SK-N-SH (cell line): ENCODE results near the gene DNAJC4. TPM values are rescaled to one million over a fixed set of nuclear protein-coding genes. Genes with fewer than 3 reads are reported as not detected.

ENCODE experiments used
- CTCF ChIA-PET: fragments of 300-600, 350-600 bp; formaldehyde crosslinking; extraction: SDS; loops from one replicate; lab custom pipeline; 2021; lab: Yijun Ruan, JAX
- POLR2A ChIA-PET: fragments of 350-600 bp; sonication (Branson Sonifier 250); formaldehyde crosslinking; extraction: SDS; loops from one replicate; lab custom pipeline; 2020; ENCODE audit warnings: antibody characterized with exemption, inconsistent platforms; lab: Yijun Ruan, JAX
- DNase-seq: peaks from one replicate; pipeline ENCODE4 v3.0.0; 2012
- H2AFZ ChIP-seq: fragments of 200-600 bp; sonication (generic); 2 replicates; pipeline ENCODE4 v1.8.1; 2016; ENCODE audit warnings: antibody characterized with exemption, mild to moderate bottlenecking, low read depth
- H3F3A ChIP-seq: fragments of 200-600 bp; sonication (generic); replicated peaks from 2 replicates; pipeline ENCODE3; 2016; ENCODE audit warnings: antibody characterized with exemption, mild to moderate bottlenecking; ENCODE audit not compliant: insufficient read depth
- H3K27ac ChIP-seq, 2 experiments: fragments of 200-500 bp in 1 of 2; fragments of 200-600 bp in 1 of 2; sonication (Bioruptor generic) in 1 of 2; sonication (generic), shearing (Covaris generic) in 1 of 2; 2 replicates each; pipeline versions ENCODE4 v1.5.1 to v1.6.1; 2014 to 2016; ENCODE audit warnings: low read depth in 2 of 2, inconsistent platforms in 1 of 2, low read length in 1 of 2, mild to moderate bottlenecking in 1 of 2, mixed read lengths in 1 of 2
- H3K27me3 ChIP-seq: fragments of 200-600 bp; sonication (generic), shearing (Covaris generic); 2 replicates; pipeline ENCODE4 v1.6.1; 2016; ENCODE audit warnings: mixed run types; ENCODE audit not compliant: insufficient read depth
- H3K36me3 ChIP-seq, 2 experiments: fragments of 200-500 bp in 1 of 2; fragments of 200-600 bp in 1 of 2; sonication (Bioruptor generic) in 1 of 2; sonication (generic) in 1 of 2; replicated peaks in 1 of 2; 2 replicates each; pipeline versions ENCODE3 to v1.5.1; 2014 to 2016; ENCODE audit warnings: low read length in 1 of 2, mild to moderate bottlenecking in 1 of 2; ENCODE audit not compliant: insufficient read depth in 2 of 2, control insufficient read depth in 1 of 2
- H3K4me1 ChIP-seq, 2 experiments: fragments of 200-500 bp in 1 of 2; fragments of 200-600 bp in 1 of 2; sonication (Bioruptor generic) in 1 of 2; sonication (generic), shearing (Covaris generic) in 1 of 2; 2 replicates each; pipeline versions ENCODE4 v1.5.1 to v1.6.1; 2014 to 2016; ENCODE audit warnings: low read depth in 1 of 2, low read length in 1 of 2, mixed run types in 1 of 2; ENCODE audit not compliant: insufficient read depth in 2 of 2, control insufficient read depth in 1 of 2
- H3K4me2 ChIP-seq: fragments of 200-600 bp; sonication (generic), shearing (Covaris generic); 2 replicates; pipeline ENCODE4 v1.6.1; 2017; ENCODE audit warnings: mixed run types
- H3K4me3 ChIP-seq, 2 experiments: fragments of 200-500 bp in 1 of 2; fragments of 200-600 bp in 1 of 2; sonication (Bioruptor generic) in 1 of 2; sonication (generic), shearing (Covaris generic) in 1 of 2; 2 replicates each; pipeline versions ENCODE4 v1.5.1 to v1.8.1; 2014 to 2016; ENCODE audit warnings: low read depth in 2 of 2, inconsistent platforms in 1 of 2, low read length in 1 of 2, mild to moderate bottlenecking in 1 of 2, mixed read lengths in 1 of 2, moderate library complexity in 1 of 2
- H3K79me2 ChIP-seq: fragments of 200-600 bp; sonication (generic); 2 replicates; pipeline ENCODE4 v1.8.1; 2017; ENCODE audit warnings: mild to moderate bottlenecking; ENCODE audit not compliant: insufficient read depth
- H3K9ac ChIP-seq: fragments of 200-600 bp; sonication (generic); 2 replicates; pipeline ENCODE4 v1.6.1; 2017; ENCODE audit warnings: mixed run types
- H3K9me2 ChIP-seq: fragments of 200-600 bp; sonication (generic); 2 replicates; pipeline ENCODE4 v1.6.1; 2017; ENCODE audit warnings: mixed run types
- H3K9me3 ChIP-seq: fragments of 200-600 bp; sonication (generic); 2 replicates; pipeline ENCODE4 v1.6.1; 2017; ENCODE audit warnings: mixed run types, mild to moderate bottlenecking, moderate library complexity
- H4K20me1 ChIP-seq: fragments of 200-600 bp; sonication (generic); 2 replicates; pipeline ENCODE4 v1.6.1; 2017; ENCODE audit warnings: mild to moderate bottlenecking, mixed run types; ENCODE audit not compliant: insufficient read depth
- EZH2phosphoT487 ChIP-seq: fragments of 200-600 bp; sonication (generic); IDR thresholded peaks from 2 replicates; pipeline ENCODE4 v1.6.1; 2017; ENCODE audit warnings: low read depth, mixed run types, mild to moderate bottlenecking, antibody characterized with exemption, moderate library complexity, borderline replicate concordance
- JUND ChIP-seq: IDR thresholded peaks from 2 replicates; pipeline ENCODE4 v1.4.0; 2012
- MXI1 ChIP-seq: IDR thresholded peaks from 2 replicates; pipeline ENCODE4 v1.6.1; 2012; ENCODE audit warnings: mild to moderate bottlenecking, low read depth, low read length, improper control_type of control experiment
- NFIC ChIP-seq: IDR thresholded peaks from 2 replicates; pipeline ENCODE4 v1.4.0; 2012; ENCODE audit warnings: borderline replicate concordance
- NRF1 ChIP-seq: IDR thresholded peaks from 2 replicates; pipeline ENCODE4 v1.6.1; 2012; ENCODE audit warnings: low read depth, mild to moderate bottlenecking, low read length
- POLR2AphosphoS5 ChIP-seq: IDR thresholded peaks from 2 replicates; pipeline ENCODE4 v1.6.1; 2012; ENCODE audit warnings: low read depth, low read length
- RFX5 ChIP-seq: IDR thresholded peaks from 2 replicates; pipeline ENCODE4 v1.6.1; 2012; ENCODE audit warnings: mild to moderate bottlenecking, improper control_type of control experiment, low read length
- SMC3 ChIP-seq: IDR thresholded peaks from 2 replicates; pipeline ENCODE4 v1.6.1; 2012; ENCODE audit warnings: low read depth, low read length, improper control_type of control experiment
- TAF1 ChIP-seq: IDR thresholded peaks from 2 replicates; pipeline ENCODE4 v1.6.1; 2012; ENCODE audit warnings: low read depth, mild to moderate bottlenecking, low read length, moderate library complexity, borderline replicate concordance
- USF1 ChIP-seq: IDR thresholded peaks from 2 replicates; pipeline ENCODE4 v1.4.0; 2012; ENCODE audit warnings: low read depth, borderline replicate concordance
- YY1 ChIP-seq: IDR thresholded peaks from 2 replicates; pipeline ENCODE4 v1.4.0; 2012; ENCODE audit warnings: low read depth, mild to moderate bottlenecking
- ZBTB33 ChIP-seq: IDR thresholded peaks from 2 replicates; pipeline ENCODE4 v1.4.0; 2012; ENCODE audit warnings: low read depth, borderline replicate concordance
- WGBS: methylation state at CpG from one replicate; pipeline ENCODE4 v1.1.6; 2017; ENCODE audit warnings: low lambda C conversion rate; 5-methylcytosine and 5-hydroxymethylcytosine counted together
- polyA plus RNA-seq, 3 experiments: library from polyadenylated mRNA; depleted of rRNA; stranded (reverse); fragments of >200 nt; gene quantifications; 2 replicates each; pipeline ENCODE4 v1.2.3, GENCODE V29; 2012
- TF ChIP-seq, protein P1 (sequence below): fragments of 150-350 bp; IDR thresholded peaks from 2 replicates; pipeline ENCODE4 v1.6.1; 2016; ENCODE audit warnings: mild to moderate bottlenecking, low read depth, low read length

DNAJC4 gene
- polyA plus RNA-seq, 1 of the 3 experiments (the other 2 are of a cell fraction), result 52.1 TPM

DNA sequence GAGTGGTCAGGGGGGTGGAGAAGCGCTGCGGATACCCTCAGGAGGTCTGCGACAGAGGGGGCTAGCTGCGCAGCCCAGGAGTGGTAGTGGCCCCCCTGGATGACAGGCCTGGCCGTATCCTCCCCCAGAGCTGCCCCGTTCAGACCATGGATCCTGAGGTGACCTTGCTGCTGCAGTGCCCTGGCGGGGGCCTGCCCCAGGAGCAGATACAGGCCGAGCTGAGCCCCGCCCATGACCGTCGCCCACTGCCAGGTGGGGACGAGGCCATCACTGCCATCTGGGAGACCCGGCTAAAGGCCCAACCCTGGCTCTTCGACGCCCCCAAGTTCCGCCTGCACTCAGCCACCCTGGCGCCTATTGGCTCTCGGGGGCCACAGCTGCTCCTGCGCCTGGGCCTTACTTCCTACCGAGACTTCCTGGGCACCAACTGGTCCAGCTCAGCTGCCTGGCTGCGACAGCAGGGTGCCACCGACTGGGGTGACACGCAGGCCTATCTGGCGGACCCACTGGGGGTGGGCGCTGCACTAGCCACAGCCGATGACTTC, 3.8 kb upstream of the DNAJC4 start:
- H3K9ac ChIP-seq, result peak overlapping the region; percentile 75
- peaks cover 0 to 14% of the 10 kb centered on the region in 2 experiments for H3K36me3 ChIP-seq
- peak overlapping the region; percentile 88 to 97 for H3K4me3 ChIP-seq
- no CpG with 5 or more reads among the region's 26 CpGs for WGBS
- no peaks in the 10 kb centered on the region for H3K27me3 ChIP-seq
- TF ChIP-seq MXI1, result 0 out of 2 replicates have a peak, but pooled peaks have one; percentile 4
- TF ChIP-seq NFIC, result no peak
- peak overlapping the region; percentile 78; the same call in 1 of the 2 replicates for H2AFZ ChIP-seq
- H4K20me1 ChIP-seq, result no peaks in the 10 kb centered on the region
- peak overlapping the region; percentile 98 for H3K4me2 ChIP-seq
- peak; percentile 76 for DNase-seq
- no peaks in the 10 kb centered on the region for H3K9me2 ChIP-seq
- peaks cover 10% of the 10 kb centered on the region for H3F3A ChIP-seq
- POLR2A ChIA-PET, result interaction anchor here (0.7 to 1.7 kb wide), 16 partner anchors 9 to 91 kb away, joined by 3 to 6 read pairs (median 4); partner anchors contain the start of genes BAD, FKBP2, PPP1R14B and PRDX5
- H3K4me1 ChIP-seq, result peaks cover 13 to 39% of the 10 kb centered on the region in 2 experiments; a peak in 2 of 4 replicates
- peaks cover 42% of the 10 kb centered on the region for H3K79me2 ChIP-seq
- peak overlapping the region; percentile 44 to 88 for H3K27ac ChIP-seq
- H3K9me3 ChIP-seq, result no peaks in the 10 kb centered on the region
- CTCF ChIA-PET, result interaction anchor here (1.0 to 5.2 kb wide), 7 partner anchors 22 to 78 kb away, joined by 3 to 36 read pairs (median 4); partner anchors contain the start of genes ESRRA, MACROD1 and PLCB3

GRCh38 chr11:64227405-64227956, 2.9 kb upstream of the DNAJC4 start:
- H3K27me3 ChIP-seq, result no peaks in the 10 kb centered on the region
- H3K27ac ChIP-seq, result peak overlapping the region in 1 of 2 experiments; percentile 31; a peak in 1 of 4 replicates
- POLR2A ChIA-PET, result interaction anchor here (1.1 to 1.7 kb wide), 4 partner anchors 19 to 57 kb away, joined by 3 to 5 read pairs (median 4); partner anchors contain the start of genes BAD and PPP1R14B
- H2AFZ ChIP-seq, result no peak overlapping the region
- no peaks in the 10 kb centered on the region for H4K20me1 ChIP-seq
- H3K9me3 ChIP-seq, result no peaks in the 10 kb centered on the region
- peaks cover 42% of the 10 kb centered on the region for H3K79me2 ChIP-seq
- DNase-seq, result no peak
- peak overlapping the region; percentile 75 for H3K9ac ChIP-seq
- H3K9me2 ChIP-seq, result no peaks in the 10 kb centered on the region
- peaks cover 0 to 14% of the 10 kb centered on the region in 2 experiments for H3K36me3 ChIP-seq
- H3K4me1 ChIP-seq, result peaks cover 15 to 48% of the 10 kb centered on the region in 2 experiments; a peak in 2 of 4 replicates
- H3F3A ChIP-seq, result peaks cover 10% of the 10 kb centered on the region
- peak overlapping the region; percentile 88 to 97 for H3K4me3 ChIP-seq
- 85% methylated on average over 2 of the region's 3 CpGs for WGBS
- H3K4me2 ChIP-seq, result peak overlapping the region; percentile 98
- CTCF ChIA-PET, result interaction anchor here (0.7 to 5.2 kb wide), 3 partner anchors 11 to 77 kb away, joined by 3 to 36 read pairs (median 9); partner anchors contain the start of genes ESRRA and PLCB3
- TF ChIP-seq SMC3, result no peak
- no peak for TF ChIP-seq RFX5
- TF ChIP-seq JUND, result no peak
- no peak for TF ChIP-seq USF1
- TF ChIP-seq YY1, result no peak

GRCh38 chr11:64229090-64229743, 1.1 kb upstream of the DNAJC4 start:
- CTCF ChIA-PET, result no interaction called here
- Histone ChIP-seq H3F3A (peaks cover 20% of the 10 kb centered on the region), H3K9me2 (no peaks in the 10 kb centered on the region)
- TF ChIP-seq EZH2phosphoT487 (no peak), TAF1 (no peak), NRF1 (no peak), POLR2AphosphoS5 (no peak; the same call in 1 of the 2 replicates), ZBTB33 (no peak)
- TF ChIP-seq, protein P1, sequence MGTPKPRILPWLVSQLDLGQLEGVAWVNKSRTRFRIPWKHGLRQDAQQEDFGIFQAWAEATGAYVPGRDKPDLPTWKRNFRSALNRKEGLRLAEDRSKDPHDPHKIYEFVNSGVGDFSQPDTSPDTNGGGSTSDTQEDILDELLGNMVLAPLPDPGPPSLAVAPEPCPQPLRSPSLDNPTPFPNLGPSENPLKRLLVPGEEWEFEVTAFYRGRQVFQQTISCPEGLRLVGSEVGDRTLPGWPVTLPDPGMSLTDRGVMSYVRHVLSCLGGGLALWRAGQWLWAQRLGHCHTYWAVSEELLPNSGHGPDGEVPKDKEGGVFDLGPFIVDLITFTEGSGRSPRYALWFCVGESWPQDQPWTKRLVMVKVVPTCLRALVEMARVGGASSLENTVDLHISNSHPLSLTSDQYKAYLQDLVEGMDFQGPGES, result no peak
- TF ChIP-seq, all 33 proteins: peak for 0
- POLR2A ChIA-PET, result interaction anchor here (0.8 kb wide), 1 partner anchor 9 kb away, joined by 3 read pairs; no protein-coding TSS in a partner anchor
- no peak overlapping the region for H2AFZ ChIP-seq
- no peaks in the 10 kb centered on the region for H3K9me3 ChIP-seq
- peaks cover 50% of the 10 kb centered on the region for H3K79me2 ChIP-seq
- H3K27me3 ChIP-seq, result no peaks in the 10 kb centered on the region
- no peak overlapping the region for H3K4me3 ChIP-seq
- no peak overlapping the region for H3K9ac ChIP-seq
- no peak for DNase-seq
- peak overlapping the region; percentile 90; the same call in 1 of the 2 replicates for H3K4me2 ChIP-seq
- peak overlapping the region in 1 of 2 experiments; percentile 60; a peak in 2 of 4 replicates for H3K27ac ChIP-seq
- peaks cover 0 to 4% of the 10 kb centered on the region in 2 experiments for H3K36me3 ChIP-seq
- peaks cover 15 to 58% of the 10 kb centered on the region in 2 experiments; a peak in 2 of 4 replicates for H3K4me1 ChIP-seq
- 90% methylated on average over 3 of the region's 12 CpGs for WGBS
- no peaks in the 10 kb centered on the region for H4K20me1 ChIP-seq
